Fibroblast of mammary gland (primary cell): ENCODE results near the gene ANK3.

Experiments used
- DNase-seq: peaks from one replicate; pipeline ENCODE4 v3.0.0-alpha.2; 2010; ENCODE audit warnings: low read depth
- H3K4me3 ChIP-seq: 2 replicates; pipeline ENCODE4 v1.5.1; 2011; ENCODE audit warnings: low read depth, mild to moderate bottlenecking, low read length, moderate library complexity; ENCODE audit not compliant: control insufficient read depth
- TF ChIP-seq, protein P1 (sequence below): conservative IDR thresholded peaks from 2 replicates; pipeline ENCODE4 v1.5.1; 2011; ENCODE audit warnings: low read depth, low read length, inconsistent platforms; ENCODE audit not compliant: control insufficient read depth, insufficient read depth

ANK3 gene

DNA sequence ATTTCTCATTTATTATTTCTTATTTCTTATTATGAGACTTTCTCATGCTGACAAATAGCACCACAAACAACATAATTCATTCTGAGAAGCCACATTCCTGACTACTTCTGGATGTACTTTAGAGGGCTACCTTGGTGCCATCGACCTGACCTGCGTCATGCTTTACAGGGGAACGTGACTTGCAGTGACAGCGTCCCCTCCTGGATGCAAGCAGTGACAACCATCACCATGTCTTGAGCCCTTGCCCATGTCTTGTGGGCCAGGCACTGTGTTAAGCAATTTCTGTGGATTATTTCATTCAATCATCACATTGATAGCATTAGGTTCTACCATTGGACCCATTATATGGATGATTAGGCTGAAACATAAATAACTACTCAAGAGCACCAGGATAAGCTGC is 137.0 kb downstream of the ANK3 start:
- TF ChIP-seq, protein P1, sequence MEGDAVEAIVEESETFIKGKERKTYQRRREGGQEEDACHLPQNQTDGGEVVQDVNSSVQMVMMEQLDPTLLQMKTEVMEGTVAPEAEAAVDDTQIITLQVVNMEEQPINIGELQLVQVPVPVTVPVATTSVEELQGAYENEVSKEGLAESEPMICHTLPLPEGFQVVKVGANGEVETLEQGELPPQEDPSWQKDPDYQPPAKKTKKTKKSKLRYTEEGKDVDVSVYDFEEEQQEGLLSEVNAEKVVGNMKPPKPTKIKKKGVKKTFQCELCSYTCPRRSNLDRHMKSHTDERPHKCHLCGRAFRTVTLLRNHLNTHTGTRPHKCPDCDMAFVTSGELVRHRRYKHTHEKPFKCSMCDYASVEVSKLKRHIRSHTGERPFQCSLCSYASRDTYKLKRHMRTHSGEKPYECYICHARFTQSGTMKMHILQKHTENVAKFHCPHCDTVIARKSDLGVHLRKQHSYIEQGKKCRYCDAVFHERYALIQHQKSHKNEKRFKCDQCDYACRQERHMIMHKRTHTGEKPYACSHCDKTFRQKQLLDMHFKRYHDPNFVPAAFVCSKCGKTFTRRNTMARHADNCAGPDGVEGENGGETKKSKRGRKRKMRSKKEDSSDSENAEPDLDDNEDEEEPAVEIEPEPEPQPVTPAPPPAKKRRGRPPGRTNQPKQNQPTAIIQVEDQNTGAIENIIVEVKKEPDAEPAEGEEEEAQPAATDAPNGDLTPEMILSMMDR = no peak
- no peak overlapping the region for H3K4me3 ChIP-seq
- no peak for DNase-seq

DNA sequence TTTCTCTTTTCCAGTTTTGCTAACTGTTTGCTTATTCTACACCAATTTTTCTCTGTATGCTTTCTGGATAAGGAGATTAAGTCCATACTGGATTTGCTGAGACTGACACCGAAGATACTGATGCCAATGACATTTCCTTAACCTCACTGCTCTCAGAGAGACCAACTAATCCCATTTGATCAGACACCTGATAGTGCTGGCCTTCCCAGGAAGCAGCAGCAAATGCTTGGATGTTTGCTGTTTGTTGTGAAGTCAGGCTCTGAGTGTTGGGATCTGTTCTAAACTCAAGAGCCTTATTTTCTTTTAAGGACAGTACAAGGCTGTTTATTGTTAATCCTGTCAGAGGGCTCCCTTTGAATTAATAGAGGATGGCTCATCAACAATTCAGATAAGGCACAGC is 143.3 kb downstream of the ANK3 start:
- H3K4me3 ChIP-seq = no peak overlapping the region
- TF ChIP-seq, protein P1 = no peak

DNA sequence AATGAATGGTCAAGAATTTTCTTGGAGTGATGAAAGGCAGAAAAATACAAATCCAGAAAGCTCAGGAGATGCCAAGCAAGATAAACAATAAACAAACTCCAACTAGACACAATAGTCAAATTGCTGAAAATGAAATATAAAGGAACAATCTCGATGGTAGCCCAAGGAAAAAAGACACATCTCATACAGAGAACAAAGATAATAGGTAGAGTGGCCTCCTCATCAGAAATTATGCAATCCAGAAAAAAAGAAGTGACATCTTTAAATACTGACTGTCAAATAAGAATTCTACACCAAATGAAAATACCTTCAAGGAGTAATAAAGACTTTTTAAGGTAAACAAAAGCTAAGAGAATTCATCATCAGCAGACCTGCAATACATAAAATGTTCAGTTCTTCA is 150.4 kb downstream of the ANK3 start:
- no peak overlapping the region for H3K4me3 ChIP-seq
- no peak for DNase-seq
- TF ChIP-seq, protein P1 = no peak

More for the DNA sequence above, 143.3 kb downstream of the ANK3 start:
- no peak for DNase-seq

DNA sequence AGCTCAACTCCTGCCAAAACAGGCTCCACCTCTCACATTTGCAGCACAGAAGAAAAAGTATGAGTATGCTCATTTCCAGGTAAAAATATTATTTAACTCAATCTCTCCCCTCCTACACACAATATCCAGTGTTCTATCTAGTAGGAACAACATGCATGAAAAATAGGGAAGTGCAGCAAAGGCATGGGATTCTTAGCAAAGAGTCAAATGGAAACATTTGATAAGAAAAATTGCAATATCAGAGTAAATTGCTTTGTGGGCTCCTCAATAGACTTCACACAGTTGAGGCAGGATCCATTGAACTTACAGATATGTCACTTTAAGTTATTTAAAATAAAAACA is 150.9 kb downstream of the ANK3 start:
- TF ChIP-seq, protein P1 = no peak
- no peak overlapping the region for H3K4me3 ChIP-seq
- no peak for DNase-seq

DNA sequence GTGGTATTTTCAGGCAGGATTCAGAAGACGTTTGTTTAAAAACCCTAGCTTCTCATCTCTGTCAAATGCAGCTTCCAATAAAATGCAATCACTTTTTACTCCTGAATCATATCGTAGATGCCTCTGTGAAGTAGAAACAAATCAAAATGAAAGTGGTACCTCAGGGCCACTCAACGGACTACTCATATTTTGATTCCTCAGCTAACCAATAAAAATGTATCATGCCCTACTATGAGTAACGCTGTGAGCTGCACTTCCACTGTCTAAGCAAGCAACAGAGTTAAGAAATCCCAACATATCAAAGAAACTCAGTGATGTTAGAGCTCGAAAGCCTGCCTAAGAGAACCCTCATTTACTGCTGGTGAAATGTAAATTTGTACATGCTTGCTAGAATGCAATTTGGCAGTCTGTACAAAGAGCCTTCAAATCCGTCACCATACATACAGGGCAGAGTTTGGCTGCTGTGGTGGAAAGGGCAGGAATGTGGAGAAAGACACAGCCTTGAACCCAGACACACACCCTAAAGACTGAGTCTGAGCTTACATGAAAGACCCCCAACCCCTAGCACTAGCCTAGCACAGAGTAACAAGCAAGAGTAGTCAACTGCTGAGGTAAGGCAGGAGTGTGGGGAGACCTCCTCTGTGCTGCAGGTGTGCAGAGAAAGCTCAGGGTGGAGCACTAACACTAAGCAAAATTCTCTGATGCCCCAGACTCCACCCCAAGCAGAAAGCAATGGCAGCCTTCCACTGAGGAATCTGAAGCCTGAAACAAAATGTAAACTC is 151.5 kb downstream of the ANK3 start:
- no peak overlapping the region for H3K4me3 ChIP-seq
- DNase-seq = peak; percentile 57
- TF ChIP-seq, protein P1 = peak; percentile 38

DNA sequence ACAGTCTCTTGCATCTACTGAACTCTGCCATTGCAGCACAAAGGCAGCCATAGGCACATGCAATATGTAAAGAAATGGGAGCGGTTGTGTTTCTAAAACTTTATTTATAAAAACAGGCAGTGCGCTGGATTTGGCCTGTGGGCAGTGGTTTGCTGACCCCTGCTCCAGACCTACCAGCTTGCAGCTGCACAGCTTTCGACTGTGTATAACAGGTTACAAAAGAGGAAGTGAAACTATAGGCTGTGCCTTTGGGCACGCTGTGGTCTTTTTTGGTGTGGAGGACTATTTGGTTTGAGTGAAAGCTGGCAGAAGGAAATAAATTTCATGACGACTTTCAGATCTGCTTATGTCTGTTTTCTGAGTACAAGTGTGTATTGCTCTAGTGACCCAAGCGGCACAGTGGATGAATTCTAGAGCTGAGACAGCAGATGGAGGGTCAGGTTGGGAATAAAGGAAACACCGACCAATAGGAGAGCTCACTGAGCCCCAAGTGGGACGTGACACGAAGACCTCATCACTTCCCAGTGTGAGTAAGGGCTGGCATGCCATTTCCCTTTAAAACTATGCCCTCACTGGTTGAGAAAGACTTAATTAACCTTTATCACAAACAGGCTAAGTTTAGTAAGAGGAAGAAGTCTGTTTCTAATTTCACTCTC is 152.7 kb downstream of the ANK3 start:
- no peak overlapping the region for H3K4me3 ChIP-seq
- TF ChIP-seq, protein P1 = no peak
- DNase-seq = peak; percentile 67
